Lung (tissue), 12 donors: ENCODE data around the gene CMSS1. TPM values are rescaled to one million over a fixed set of nuclear protein-coding genes. Genes with fewer than 3 reads are reported as not detected.

ENCODE experiments used
- ATAC-seq: fragments of 200-7000 bp; cut with Tn5 transposase; one replicate; pipeline ENCODE4 v1.9.1; 2020; ENCODE audit warnings: moderate number of reproducible peaks; ENCODE audit not compliant: insufficient read depth, low FRiP score
- DNase-seq, 3 donors: peaks; one replicate each; pipeline ENCODE4 v3.0.0-alpha.2; 2013 to 2017
- H3K27ac ChIP-seq, 2 donors: one replicate each; pipeline ENCODE4 v1.5.1; 2013; ENCODE audit warnings: mild to moderate bottlenecking in 2 of 2, moderate library complexity in 2 of 2, control low read depth in 1 of 2, inconsistent platforms in 1 of 2, low read depth in 1 of 2, low read length in 1 of 2
- H3K27me3 ChIP-seq, 3 donors: one replicate each; pipeline ENCODE4 v1.5.1; 2013; ENCODE audit warnings: low read length in 2 of 3; ENCODE audit not compliant: control insufficient read depth in 3 of 3, insufficient read depth in 3 of 3
- H3K36me3 ChIP-seq, 4 donors: one replicate each; pipeline ENCODE4 v1.5.1; 2013; ENCODE audit warnings: low read length in 4 of 4, mild to moderate bottlenecking in 1 of 4, moderate library complexity in 1 of 4; ENCODE audit not compliant: control insufficient read depth in 4 of 4, insufficient read depth in 4 of 4
- H3K4me1 ChIP-seq, 5 donors: one replicate each; pipeline ENCODE4 v1.5.1; 2013; ENCODE audit warnings: low read length in 5 of 5, mild to moderate bottlenecking in 2 of 5, moderate library complexity in 1 of 5; ENCODE audit not compliant: control insufficient read depth in 5 of 5, insufficient read depth in 5 of 5
- H3K4me3 ChIP-seq: one replicate; pipeline ENCODE4 v1.5.1; 2013; ENCODE audit warnings: mild to moderate bottlenecking, control low read depth, moderate library complexity
- H3K9ac ChIP-seq, 2 donors: one replicate each; pipeline ENCODE4 v1.5.1; 2013; ENCODE audit warnings: low read length in 2 of 2, control low read depth in 1 of 2; ENCODE audit not compliant: insufficient read depth in 1 of 2
- H3K9me3 ChIP-seq, 4 donors: one replicate each; pipeline ENCODE4 v1.5.1; 2013; ENCODE audit warnings: low read length in 3 of 4, mild to moderate bottlenecking in 1 of 4, moderate library complexity in 1 of 4; ENCODE audit not compliant: control insufficient read depth in 4 of 4, insufficient read depth in 3 of 4
- CTCF ChIP-seq: IDR thresholded peaks from 2 replicates; pipeline ENCODE4 v1.5.1; 2012; ENCODE audit warnings: mild to moderate bottlenecking; ENCODE audit errors: control extremely low read depth, extremely low read depth
- WGBS, 2 donors: extraction: QIAGEN DNeasy Blood & Tissue Kit; methylation state at CpG; one replicate each; pipeline ENCODE4 v1.1.7; 2013; 5-methylcytosine and 5-hydroxymethylcytosine counted together
- polyA plus RNA-seq, 2 donors: library from polyadenylated mRNA; stranded (reverse); fragments of 200-250 nt; gene quantifications; one replicate each; pipeline ENCODE4 v1.2.1, GENCODE V29; 2013
- total RNA-seq, 2 donors: library from RNA; depleted of rRNA in 1 of 2; stranded (reverse); fragments of >200 nt in 1 of 2; gene quantifications; one replicate each; pipeline ENCODE4 v1.2.1, GENCODE V29; 2014 to 2021
- donor health status: control.
- donor health status: control.
- donor health status: Bipolar disorder and iron deficiency.
- donor health status: healthy.
- donor health status: DM: yes; HTN: yes; CAD: no.

Gene CMSS1
- total and polyA plus RNA-seq, 4 donors: 12.3 to 28.9 (median 22.6) TPM

- Histone ChIP-seq H3K27me3 (no peaks in the 10 kb centered on the region), H3K36me3 (peaks cover 0 to 2% (median 0%) of the 10 kb centered on the region in 4 donors), H3K9me3 (no peaks in the 10 kb centered on the region), H3K4me1 (peaks cover 0 to 5% (median 3%) of the 10 kb centered on the region in 5 donors), H3K27ac (no peak overlapping the region), H3K4me3 (no peak overlapping the region), H3K9ac (no peak overlapping the region)
- no peak for TF ChIP-seq CTCF
- WGBS, 2 donors: 91 to 96% methylated on average over 8 of the region's 8 CpGs
- no peak for ATAC-seq
- no peak for DNase-seq
Measured at GRCh38 chr3:100057716-100058575, 240.3 kb downstream of the CMSS1 start.

- ATAC-seq (no peak), DNase-seq (no peak)
- H3K27me3 ChIP-seq: no peaks in the 10 kb centered on the region
- no peak overlapping the region for H3K9ac ChIP-seq
- no peak overlapping the region for H3K4me3 ChIP-seq
- peaks cover 0 to 2% (median 0%) of the 10 kb centered on the region in 4 donors for H3K36me3 ChIP-seq
- no peak for TF ChIP-seq CTCF
- 93% methylated on average over 3 of the region's 3 CpGs for WGBS, 2 donors
- H3K9me3 ChIP-seq: no peaks in the 10 kb centered on the region
- H3K4me1 ChIP-seq: peaks cover 0 to 9% (median 3%) of the 10 kb centered on the region in 5 donors
- no peak overlapping the region for H3K27ac ChIP-seq
Measured at GRCh38 chr3:100059472-100059871, 241.8 kb downstream of the CMSS1 start.

- no peak for DNase-seq
- 77 to 82% methylated on average over 7 of the region's 7 CpGs for WGBS, 2 donors
- H3K36me3 ChIP-seq: peaks cover 0 to 2% (median 0%) of the 10 kb centered on the region in 4 donors
- peaks cover 0 to 10% (median 3%) of the 10 kb centered on the region in 5 donors for H3K4me1 ChIP-seq
- no peak overlapping the region for H3K9ac ChIP-seq
- no peak for ATAC-seq
- H3K27me3 ChIP-seq: no peaks in the 10 kb centered on the region
- H3K9me3 ChIP-seq: no peaks in the 10 kb centered on the region
- no peak overlapping the region for H3K27ac ChIP-seq
- H3K4me3 ChIP-seq: no peak overlapping the region
- TF ChIP-seq CTCF: no peak
Measured at GRCh38 chr3:100060685-100061484, 243.2 kb downstream of the CMSS1 start.
